Testis (tissue), 2 donors: ENCODE measurements around the gene APC2.

ENCODE experiments used
- POLR2A ChIP-seq: fragments of 450-650 bp; IDR thresholded peaks from one replicate; pipeline ENCODE4 v1.6.1; 2017; ENCODE audit warnings: antibody characterized with exemption, mild to moderate bottlenecking, moderate library complexity
- TF ChIP-seq, protein P1 (sequence below), 3 experiments: fragments of 450-650 bp in 2 of 3; fragments of 200-600 bp in 1 of 3; sonication (generic) in 1 of 3; IDR thresholded peaks; one replicate each; pipeline ENCODE4 v1.5.1; 2016 to 2019; ENCODE audit warnings: antibody characterized with exemption in 3 of 3, mild to moderate bottlenecking in 2 of 3, moderate library complexity in 1 of 3

- TF ChIP-seq POLR2A = no peak
- TF ChIP-seq, protein P1, sequence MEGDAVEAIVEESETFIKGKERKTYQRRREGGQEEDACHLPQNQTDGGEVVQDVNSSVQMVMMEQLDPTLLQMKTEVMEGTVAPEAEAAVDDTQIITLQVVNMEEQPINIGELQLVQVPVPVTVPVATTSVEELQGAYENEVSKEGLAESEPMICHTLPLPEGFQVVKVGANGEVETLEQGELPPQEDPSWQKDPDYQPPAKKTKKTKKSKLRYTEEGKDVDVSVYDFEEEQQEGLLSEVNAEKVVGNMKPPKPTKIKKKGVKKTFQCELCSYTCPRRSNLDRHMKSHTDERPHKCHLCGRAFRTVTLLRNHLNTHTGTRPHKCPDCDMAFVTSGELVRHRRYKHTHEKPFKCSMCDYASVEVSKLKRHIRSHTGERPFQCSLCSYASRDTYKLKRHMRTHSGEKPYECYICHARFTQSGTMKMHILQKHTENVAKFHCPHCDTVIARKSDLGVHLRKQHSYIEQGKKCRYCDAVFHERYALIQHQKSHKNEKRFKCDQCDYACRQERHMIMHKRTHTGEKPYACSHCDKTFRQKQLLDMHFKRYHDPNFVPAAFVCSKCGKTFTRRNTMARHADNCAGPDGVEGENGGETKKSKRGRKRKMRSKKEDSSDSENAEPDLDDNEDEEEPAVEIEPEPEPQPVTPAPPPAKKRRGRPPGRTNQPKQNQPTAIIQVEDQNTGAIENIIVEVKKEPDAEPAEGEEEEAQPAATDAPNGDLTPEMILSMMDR (IDR thresholded peaks at IDR 0.05) = no peak
These were observed 27.6 kb upstream of the APC2 start for GRCh38 chr19:1422360-1422759.
